ENCODE data around the gene EPHA10.
"Not testable (repeated sequence)": the region's sequence is repeated elsewhere in the genome, so short reads cannot be mapped to it uniquely, and the experiment has no call there.

Gene EPHA10

GRCh38 chr1:37767488-37767887, 2.6 kb upstream of the EPHA10 start:
- no peak for DNase-seq

- DNase-seq: no peak
Measured at GRCh38 chr1:37765916-37766664, 1.2 kb upstream of the EPHA10 start.

GRCh38 chr1:37764414-37764825, 500 bp downstream of the EPHA10 start:
- no peak for DNase-seq

GRCh38 chr1:37763791-37764413, 1.0 kb downstream of the EPHA10 start:
- no peak for DNase-seq

GRCh38 chr1:37762516-37762915, 2.4 kb downstream of the EPHA10 start:
- no peak for DNase-seq

GRCh38 chr1:37761416-37762095, 3.4 kb downstream of the EPHA10 start:
- no peak for DNase-seq

GRCh38 chr1:37759451-37759850, 5.5 kb downstream of the EPHA10 start:
- DNase-seq: no peak

DNA sequence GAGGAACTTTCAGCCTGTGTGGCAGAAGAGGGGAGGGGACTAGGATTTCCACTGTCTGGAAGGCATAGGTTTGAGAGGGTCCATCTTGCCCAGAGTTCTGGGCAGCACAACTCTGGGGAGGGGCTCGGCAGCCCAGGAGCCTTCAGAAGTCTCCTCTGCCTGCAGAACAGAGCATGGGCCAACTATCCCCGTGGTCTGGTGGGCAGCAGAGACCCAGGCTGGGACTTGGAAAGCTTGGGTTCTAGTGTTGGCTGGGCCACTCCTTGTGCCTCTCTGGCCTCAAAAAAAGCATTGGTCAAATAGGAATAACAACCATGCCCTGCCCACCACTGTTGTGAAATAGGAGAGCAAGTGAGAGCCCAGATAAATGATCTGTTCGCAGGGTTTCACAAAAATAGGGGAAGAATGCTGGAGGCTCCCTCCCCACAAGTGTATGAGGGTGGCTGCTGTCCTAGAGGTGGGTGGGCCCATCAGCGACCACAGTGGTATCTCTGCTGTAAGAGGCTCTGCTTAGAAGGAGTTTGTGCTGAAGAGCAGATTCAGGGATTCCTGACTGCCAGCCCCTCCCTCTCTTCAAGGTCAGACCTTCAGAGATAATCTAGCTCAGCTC, 8.9 kb downstream of the EPHA10 start:
- DNase-seq: no peak

- DNase-seq: no peak
Measured at GRCh38 chr1:37755290-37755689, 9.6 kb downstream of the EPHA10 start.

DNA sequence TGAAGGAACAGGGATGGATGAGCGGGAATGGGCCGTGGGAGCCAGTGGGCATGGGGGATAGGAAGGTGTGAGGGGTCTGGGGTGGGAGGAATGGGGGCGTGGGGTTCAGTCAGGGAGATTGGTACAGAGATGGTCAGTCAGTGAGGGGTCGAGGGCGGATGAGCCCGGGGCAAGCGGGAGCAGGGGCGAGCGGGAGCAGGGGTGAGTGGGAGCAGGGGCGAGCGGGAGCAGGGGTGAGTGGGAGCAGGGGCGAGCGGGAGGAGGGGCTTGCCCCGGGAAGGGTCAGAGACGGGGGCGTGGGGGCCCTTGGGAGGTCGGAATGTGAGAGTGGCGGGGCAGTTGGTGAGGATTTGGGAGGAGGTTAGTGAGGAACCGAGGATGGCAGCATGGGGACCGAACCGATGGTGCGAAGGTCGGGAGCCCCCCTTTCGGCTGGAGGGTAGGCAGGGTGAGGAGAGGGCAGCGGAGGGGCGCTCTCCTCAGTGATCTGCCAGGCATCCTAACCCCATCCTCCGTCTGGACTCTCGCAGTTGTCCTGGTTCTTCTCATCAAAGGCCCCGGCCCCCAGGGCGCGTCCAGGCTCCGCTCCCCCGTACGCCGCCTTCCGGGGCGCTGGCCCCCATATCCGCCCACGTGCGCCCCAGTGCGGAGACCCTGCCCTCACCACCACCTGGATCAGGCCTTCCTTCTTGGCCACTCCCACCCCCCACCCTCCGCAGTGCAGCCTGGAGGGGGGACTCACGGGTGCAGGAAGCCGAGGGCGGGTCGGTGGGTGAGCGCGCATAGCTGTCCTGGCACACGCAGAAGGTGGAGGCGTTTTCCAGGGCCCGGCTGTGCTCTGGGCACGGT, 11.2 kb downstream of the EPHA10 start:
- no peak for DNase-seq

DNA sequence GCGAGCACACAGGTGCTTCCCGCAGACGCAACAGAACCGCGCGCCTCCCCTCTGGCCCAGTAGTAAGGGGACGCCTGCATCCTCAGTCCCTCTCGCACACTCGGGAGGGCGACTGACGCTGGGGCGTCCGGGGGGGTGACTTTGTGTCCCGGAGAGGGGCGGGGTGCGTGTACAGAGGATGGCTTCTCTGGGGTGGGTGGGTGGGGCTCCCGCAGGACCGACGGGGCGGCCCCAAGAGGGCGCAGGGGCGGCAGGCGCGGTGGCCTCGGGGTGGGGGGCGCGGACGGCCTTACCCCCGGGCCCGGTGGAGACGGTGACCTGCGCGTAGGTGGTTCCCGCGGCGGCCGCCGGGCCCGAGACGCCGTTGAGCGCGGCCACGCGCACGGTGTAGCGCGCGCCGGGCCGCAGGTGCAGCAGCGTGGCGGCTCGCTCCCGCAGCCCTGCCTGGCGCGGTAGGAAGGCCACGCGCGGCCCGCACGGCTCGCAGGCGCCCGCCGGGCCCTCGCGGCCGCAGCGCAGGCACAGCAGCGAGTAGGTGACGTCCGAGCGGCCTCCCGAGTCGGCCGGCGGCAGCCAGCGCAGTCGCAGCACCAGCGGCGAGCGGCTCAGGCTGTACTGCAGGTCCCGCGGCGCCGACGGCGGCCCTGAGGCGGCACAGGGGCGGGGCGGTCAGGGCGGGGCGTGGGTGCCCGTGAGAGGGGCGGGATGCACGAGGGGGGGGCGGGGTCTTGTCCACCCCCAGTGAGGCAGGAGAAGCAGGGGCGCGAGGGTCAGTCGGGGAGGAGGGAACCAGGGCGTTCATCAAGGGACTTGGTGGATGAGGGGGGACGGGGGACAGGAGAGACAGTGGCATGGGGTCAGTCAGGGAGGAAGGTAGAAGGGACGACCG, 12.1 kb downstream of the EPHA10 start:
- no peak for DNase-seq

DNA sequence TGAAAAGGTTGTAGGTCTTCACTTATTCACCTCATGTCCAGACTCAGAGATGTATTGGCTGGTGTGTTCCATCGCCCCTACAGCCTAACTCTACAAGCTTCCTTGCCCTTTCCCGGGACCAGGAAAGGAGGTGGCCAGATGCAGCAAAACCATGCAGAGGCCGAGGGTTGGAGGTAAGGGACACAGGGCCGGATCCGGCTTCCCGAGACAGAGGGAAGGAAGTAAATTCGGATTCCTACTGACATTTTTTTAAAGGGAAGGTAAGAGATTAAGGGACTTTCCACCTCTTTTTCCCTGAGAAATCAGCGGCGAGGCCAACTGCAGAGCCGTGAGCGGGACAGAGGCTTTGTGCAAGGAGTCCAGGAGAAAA, 12.7 kb downstream of the EPHA10 start:
- DNase-seq: no peak

DNA sequence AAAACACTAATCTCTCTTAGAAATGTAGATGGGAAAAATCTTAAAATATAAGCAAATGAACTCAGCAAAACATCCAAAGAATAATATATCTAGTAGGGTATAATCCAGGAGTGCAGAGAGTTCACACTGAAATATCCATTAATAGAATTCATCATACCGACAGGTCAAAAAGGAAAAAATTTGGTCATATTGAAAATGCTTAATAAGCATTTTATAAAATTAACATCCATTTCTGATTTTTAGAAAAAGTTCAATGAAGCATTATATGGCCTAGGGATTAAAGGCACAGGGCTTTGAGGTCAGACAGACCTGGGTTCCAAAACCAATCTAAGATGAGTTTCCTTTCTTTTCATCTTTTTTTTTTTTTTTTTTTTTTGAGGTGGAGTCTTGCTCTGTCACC, 16.4 kb downstream of the EPHA10 start:
- DNase-seq: no peak

GRCh38 chr1:37746806-37747205, 18.1 kb downstream of the EPHA10 start:
- no peak for DNase-seq

DNA sequence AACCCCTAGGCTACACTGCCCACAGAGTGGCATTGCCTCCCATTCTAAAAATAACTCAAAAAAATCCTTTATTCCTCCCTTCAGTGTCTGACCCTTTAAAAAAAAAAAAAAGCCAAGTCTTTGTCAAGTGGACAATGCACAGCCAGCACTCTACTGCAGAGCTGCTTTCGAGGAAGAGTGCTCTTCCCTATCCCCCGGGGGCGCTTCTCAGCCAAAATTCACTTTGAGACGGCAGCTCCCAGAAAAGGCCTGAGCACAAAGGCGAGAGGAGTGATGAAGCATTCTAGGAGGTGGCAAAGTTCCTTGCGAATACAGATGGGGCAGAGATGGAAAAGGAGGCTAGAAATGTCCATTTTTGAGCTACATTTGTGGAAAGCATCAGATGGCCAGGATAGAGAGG, 23.3 kb downstream of the EPHA10 start:
- DNase-seq: no peak

- DNase-seq: no peak
Measured at GRCh38 chr1:37741130-37741529, 23.8 kb downstream of the EPHA10 start.

DNA sequence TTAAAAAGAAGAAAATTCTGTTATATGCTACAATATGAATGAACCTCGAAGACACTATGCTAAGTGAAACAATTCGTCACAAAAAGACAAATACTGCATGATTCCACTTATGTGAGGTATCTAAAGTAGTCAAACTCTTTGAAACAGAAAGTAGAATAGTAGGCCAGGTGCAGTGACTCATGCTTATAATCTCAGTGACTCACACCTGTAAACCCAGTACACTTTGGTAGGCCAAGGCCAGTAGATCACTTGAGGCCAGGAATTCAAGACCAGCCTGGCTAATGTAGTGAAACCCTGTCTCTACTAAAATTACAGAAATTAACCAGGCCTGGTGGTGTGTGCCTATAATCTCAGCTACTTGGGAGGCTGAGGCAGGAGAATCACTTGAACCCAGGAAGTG, 25.7 kb downstream of the EPHA10 start:
- DNase-seq: no peak

DNA sequence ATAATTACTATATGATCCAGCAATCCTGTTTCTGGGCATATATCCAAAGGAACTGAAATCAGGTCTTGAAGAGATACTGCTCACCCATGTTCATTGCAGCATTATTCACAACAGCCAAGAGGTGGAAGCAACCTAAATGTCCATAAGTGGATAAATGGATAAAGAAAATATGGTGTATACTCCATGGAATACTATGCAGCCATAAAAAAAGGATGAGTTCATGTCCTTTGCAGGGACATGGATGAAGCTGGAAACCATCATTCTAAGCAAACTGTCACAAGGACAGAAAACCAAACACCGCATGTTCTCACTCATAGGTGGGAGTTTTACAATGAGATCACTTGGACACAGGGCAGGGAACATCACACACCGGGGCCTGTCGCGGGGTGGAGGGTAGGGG, 26.3 kb downstream of the EPHA10 start:
- DNase-seq: not testable (repeated sequence)

DNA sequence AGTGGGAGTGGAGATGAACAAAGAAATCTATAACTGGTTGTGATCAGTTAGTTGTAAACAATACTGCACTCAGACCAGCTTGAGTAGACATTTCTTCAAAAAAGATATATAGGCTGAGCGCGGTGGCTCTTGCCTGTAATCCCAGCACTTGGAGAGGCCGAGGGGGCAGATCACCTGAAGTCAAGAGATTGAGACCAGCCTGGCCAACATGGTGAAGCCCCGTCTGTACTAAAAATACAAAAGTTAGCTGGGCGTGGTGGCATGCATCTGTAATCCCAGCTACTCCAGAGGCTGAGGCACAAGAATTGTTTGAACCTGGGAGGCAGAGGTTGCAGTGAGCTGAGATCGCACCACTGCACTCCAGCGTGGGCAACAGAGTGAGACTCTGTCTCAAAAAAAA, 26.9 kb downstream of the EPHA10 start:
- DNase-seq: not testable (repeated sequence)

- DNase-seq: no peak
Measured at GRCh38 chr1:37734629-37735591, 30.0 kb downstream of the EPHA10 start.

All from NCI-H2081 treated with DMSO at 0.1 percent for 48 hours (cell line).